Gastrocnemius medialis (tissue), 4 donors: ENCODE results near the gene RPS6KA1. TPM values are rescaled to one million over a fixed set of nuclear protein-coding genes. Genes with fewer than 3 reads are reported as not detected.
"Not testable (repeated sequence)": the region's sequence is repeated elsewhere in the genome, so short reads cannot be mapped to it uniquely, and the experiment has no call there.

Source experiments
- ATAC-seq, 2 donors: fragments of 150-250 bp; one replicate each; pipeline ENCODE4 v1.9.1; 2016
- DNase-seq, 2 donors: peaks; one replicate each; pipeline ENCODE4 v3.0.0-alpha.2; 2019
- H3K27ac ChIP-seq, 4 donors: fragments of 200-600 bp; sonication (generic); 1 replicate in 1 of 4; 2 replicates in 3 of 4; pipeline ENCODE4 v1.5.1; 2016 to 2018; ENCODE audit warnings: mild to moderate bottlenecking in 2 of 4, moderate library complexity in 1 of 4
- H3K27me3 ChIP-seq, 3 donors: fragments of 200-600 bp; sonication (generic) in 2 of 3; 1 replicate in 1 of 3; 2 replicates in 2 of 3; pipeline versions ENCODE4 v1.5.1 to v1.6.0; 2016 to 2019; ENCODE audit warnings: mild to moderate bottlenecking in 1 of 3, moderate library complexity in 1 of 3
- H3K36me3 ChIP-seq, 2 donors: fragments of 200-600 bp; sonication (generic) in 1 of 2; one replicate each; pipeline ENCODE4 v1.5.1; 2017 to 2018
- H3K4me1 ChIP-seq, 2 donors: fragments of 200-600 bp; sonication (generic) in 1 of 2; one replicate each; pipeline ENCODE4 v1.5.1; 2016 to 2017; ENCODE audit warnings: mild to moderate bottlenecking in 2 of 2
- H3K4me3 ChIP-seq, 4 donors: fragments of 200-600 bp; sonication (generic) in 3 of 4; 1 replicate in 1 of 4; 2 replicates in 3 of 4; pipeline ENCODE4 v1.5.1; 2016 to 2019; ENCODE audit warnings: mild to moderate bottlenecking in 2 of 4
- H3K9me3 ChIP-seq, 3 donors: fragments of 200-600 bp; sonication (generic) in 2 of 3; 1 replicate in 1 of 3; 2 replicates in 2 of 3; pipeline ENCODE4 v1.5.1; 2016 to 2019
- CTCF ChIP-seq, 5 experiments: fragments of 450-650 bp in 3 of 5; fragments of 200-600 bp in 2 of 5; sonication (generic) in 2 of 5; IDR thresholded peaks in 4 of 5; conservative IDR thresholded peaks in 1 of 5; 1 replicate in 4 of 5; 2 replicates in 1 of 5; pipeline ENCODE4 v1.5.1; 2016 to 2019; ENCODE audit warnings: antibody characterized with exemption in 5 of 5, mild to moderate bottlenecking in 3 of 5, moderate library complexity in 3 of 5
- POLR2A ChIP-seq, 2 donors: fragments of 450-650 bp; IDR thresholded peaks; one replicate each; pipeline ENCODE4 v1.6.1; 2017; ENCODE audit warnings: antibody characterized with exemption in 2 of 2, mild to moderate bottlenecking in 2 of 2, moderate library complexity in 2 of 2
- in situ Hi-C, 4 donors: fragments of 200-750 bp; cut with MboI; loops; one replicate each; pipeline versions ENCODE4 v1.15.0 to v1.8.0; 2017; ENCODE audit warnings: low sequenced_read_pairs in 4 of 4
- intact Hi-C: fragments of 100-400 bp; cut with DNase I; formaldehyde crosslinking; loops from one replicate; pipeline ENCODE4 v1.15.1; 2023; ENCODE audit warnings: low total_unique reads
- total RNA-seq, 4 donors: library from RNA; depleted of rRNA; stranded (reverse); fragments of >200 nt; gene quantifications; one replicate each; pipeline versions ENCODE4 v1.1.0 to v1.2.3, GENCODE V29; 2016

The RPS6KA1 gene
- total RNA-seq, 4 donors from 2014 or later, result 1.5 to 3.5 (median 3.0) TPM

GRCh38 chr1:26583646-26584485 is 54.3 kb downstream of the RPS6KA1 start:
- H3K27me3 ChIP-seq, result no peaks in the 10 kb centered on the region
- no peaks in the 10 kb centered on the region for H3K36me3 ChIP-seq
- TF ChIP-seq CTCF (IDR thresholded peaks at IDR 0.05 in 4 of 5, conservative IDR thresholded peaks at IDR 0.05 in 1 of 5), result no peak
- TF ChIP-seq POLR2A (IDR thresholded peaks at IDR 0.05), result no peak
- H3K4me1 ChIP-seq, result no peaks in the 10 kb centered on the region
- no peak overlapping the region for H3K4me3 ChIP-seq
- peaks cover 0 to 5% (median 5%) of the 10 kb centered on the region in 3 donors for H3K9me3 ChIP-seq
- no peak for ATAC-seq
- intact Hi-C loops, result no loop called here
- no peak overlapping the region for H3K27ac ChIP-seq
- in situ Hi-C loops, result no loop called here
- no peak for DNase-seq

GRCh38 chr1:26584588-26584987 is 55.0 kb downstream of the RPS6KA1 start:
- in situ Hi-C loops, H3K36me3 ChIP-seq, H3K4me3 ChIP-seq, DNase-seq, H3K9me3 ChIP-seq, H3K27me3 ChIP-seq, H3K27ac ChIP-seq, H3K4me1 ChIP-seq, ATAC-seq, intact Hi-C loops: not testable (repeated sequence)

GRCh38 chr1:26585471-26585870 is 55.9 kb downstream of the RPS6KA1 start:
- DNase-seq (no peak), ATAC-seq (no peak)
- Histone ChIP-seq H3K9me3 (peaks cover 0 to 5% (median 5%) of the 10 kb centered on the region in 3 donors), H3K36me3 (no peaks in the 10 kb centered on the region), H3K4me1 (no peaks in the 10 kb centered on the region), H3K4me3 (no peak overlapping the region), H3K27ac (no peak overlapping the region), H3K27me3 (no peaks in the 10 kb centered on the region)
- intact Hi-C loops (no loop called here), in situ Hi-C loops (no loop called here)
- no peak for TF ChIP-seq POLR2A (IDR thresholded peaks at IDR 0.05)
- TF ChIP-seq CTCF (IDR thresholded peaks at IDR 0.05 in 4 of 5, conservative IDR thresholded peaks at IDR 0.05 in 1 of 5), result no peak

- Histone ChIP-seq H3K36me3 (no peaks in the 10 kb centered on the region), H3K27me3 (no peaks in the 10 kb centered on the region), H3K4me3 (no peak overlapping the region), H3K9me3 (peaks cover 0 to 4% (median 3%) of the 10 kb centered on the region in 3 donors), H3K27ac (no peak overlapping the region), H3K4me1 (no peaks in the 10 kb centered on the region)
- ATAC-seq, result no peak
- in situ Hi-C loops, result no loop called here
- DNase-seq, result no peak
- intact Hi-C loops, result no loop called here
- no peak for TF ChIP-seq POLR2A (IDR thresholded peaks at IDR 0.05)
- TF ChIP-seq CTCF (IDR thresholded peaks at IDR 0.05 in 4 of 5, conservative IDR thresholded peaks at IDR 0.05 in 1 of 5), result no peak
Measured at GRCh38 chr1:26593385-26593784, 63.8 kb downstream of the RPS6KA1 start.

GRCh38 chr1:26594593-26594992 is 65.0 kb downstream of the RPS6KA1 start:
- intact Hi-C loops, DNase-seq, H3K4me3 ChIP-seq, H3K27ac ChIP-seq, ATAC-seq, H3K27me3 ChIP-seq, H3K4me1 ChIP-seq, H3K9me3 ChIP-seq, H3K36me3 ChIP-seq, in situ Hi-C loops: not testable (repeated sequence)
